B cell (primary cell): Measurements from ENCODE around the gene YARS1. TPM values are rescaled to one million over a fixed set of nuclear protein-coding genes. Genes with fewer than 3 reads are reported as not detected.

Source experiments
- ATAC-seq: fragments of 200-7000 bp; cut with Tn5 transposase; one replicate; pipeline ENCODE4 v1.10.0; 2021; ENCODE audit warnings: low read depth, mild to moderate bottlenecking, moderate number of reproducible peaks, moderate library complexity
- CTCF ChIA-PET: fragments of 350-600 bp; sonication (Branson Sonifier 250); formaldehyde crosslinking; loops from one replicate; lab custom pipeline; 2021; ENCODE audit warnings: antibody characterized with exemption, inconsistent platforms; lab: Charles Lee
- POLR2A ChIA-PET: fragments of 350-600 bp; sonication (Branson Sonifier 250); formaldehyde crosslinking; loops from one replicate; lab custom pipeline; 2021; ENCODE audit warnings: antibody characterized with exemption; lab: Charles Lee
- DNase-seq: peaks from one replicate; pipeline ENCODE4 v3.0.0; 2013
- H2AFZ ChIP-seq: 2 replicates; pipeline ENCODE4 v1.6.1; 2012; ENCODE audit warnings: mild to moderate bottlenecking, low read depth, low read length; ENCODE audit not compliant: insufficient read depth, poor library complexity, severe bottlenecking
- H3K27ac ChIP-seq, 2 donors: 1 replicate in 1 of 2; 2 replicates in 1 of 2; pipeline ENCODE4 v1.5.1; 2012 to 2013; ENCODE audit warnings: low read length in 2 of 2, mild to moderate bottlenecking in 2 of 2, moderate library complexity in 1 of 2
- H3K27me3 ChIP-seq, 4 experiments: fragments of 200-600 bp in 1 of 4; sonication (generic) in 1 of 4; replicated peaks in 1 of 4; 1 replicate in 2 of 4; 2 replicates in 2 of 4; pipeline versions ENCODE4 v1.6.1 to v1.7.0; 2013 to 2016; ENCODE audit warnings: low read length in 3 of 4, mild to moderate bottlenecking in 2 of 4, mixed read lengths in 1 of 4, moderate library complexity in 1 of 4; ENCODE audit not compliant: insufficient read depth in 4 of 4, control insufficient read depth in 3 of 4; ENCODE audit errors: control extremely low read depth in 1 of 4
- H3K36me3 ChIP-seq, 2 experiments: replicated peaks in 1 of 2; 1 replicate in 1 of 2; 2 replicates in 1 of 2; pipeline versions ENCODE4 v1.6.1 to v1.7.1; 2013; ENCODE audit warnings: low read length in 1 of 2; ENCODE audit not compliant: insufficient read depth in 2 of 2, control insufficient read depth in 1 of 2; ENCODE audit errors: control extremely low read depth in 1 of 2, extremely low read depth in 1 of 2
- H3K4me1 ChIP-seq, 2 donors: fragments of 200-600 bp in 1 of 2; sonication (generic) in 1 of 2; 1 replicate in 1 of 2; 2 replicates in 1 of 2; pipeline versions ENCODE4 v1.5.1 to v1.6.1; 2013 to 2017; ENCODE audit warnings: low read length in 2 of 2; ENCODE audit not compliant: control insufficient read depth in 2 of 2, insufficient read depth in 2 of 2
- H3K4me2 ChIP-seq: replicated peaks from 2 replicates; pipeline ENCODE3; 2012; ENCODE audit warnings: mild to moderate bottlenecking, low read depth, low read length; ENCODE audit not compliant: poor library complexity, severe bottlenecking
- H3K4me3 ChIP-seq, 5 experiments: fragments of 200-600 bp in 1 of 5; sonication (generic) in 1 of 5; 1 replicate in 3 of 5; 2 replicates in 2 of 5; pipeline versions ENCODE4 v1.5.1 to v1.7.0; 2011 to 2016; ENCODE audit warnings: low read length in 4 of 5, mild to moderate bottlenecking in 4 of 5, low read depth in 2 of 5, control low read depth in 1 of 5, moderate library complexity in 1 of 5; ENCODE audit not compliant: insufficient read depth in 1 of 5; ENCODE audit errors: control extremely low read depth in 1 of 5, extremely low read depth in 1 of 5
- H3K79me2 ChIP-seq: fragments of 200-600 bp; sonication (generic); one replicate; pipeline ENCODE4 v1.6.0; 2016; ENCODE audit warnings: low read length; ENCODE audit not compliant: control insufficient read depth, insufficient read depth
- H3K9ac ChIP-seq: fragments of 200-600 bp; sonication (generic); 2 replicates; pipeline ENCODE4 v1.6.1; 2017; ENCODE audit warnings: mild to moderate bottlenecking, low read length, moderate library complexity
- H3K9me3 ChIP-seq, 3 donors: one replicate each; pipeline versions ENCODE4 v1.6.1 to v1.7.1; 2013; ENCODE audit warnings: low read length in 2 of 3; ENCODE audit not compliant: control insufficient read depth in 2 of 3, insufficient read depth in 1 of 3; ENCODE audit errors: control extremely low read depth in 1 of 3
- H4K20me1 ChIP-seq: 2 replicates; pipeline ENCODE4 v1.6.0; 2012; ENCODE audit warnings: mild to moderate bottlenecking, low read length; ENCODE audit not compliant: insufficient read depth, control insufficient read depth, poor library complexity, severe bottlenecking
- H3K27ac Mint-ChIP-seq: one replicate; pipeline ENCODE4 v1.8.0; 2021; ENCODE audit warnings: mixed read lengths
- H3K27me3 Mint-ChIP-seq: one replicate; pipeline ENCODE4 v1.8.0; 2021; ENCODE audit warnings: mixed read lengths
- H3K4me1 Mint-ChIP-seq: one replicate; pipeline ENCODE4 v1.8.0; 2021; ENCODE audit warnings: mixed read lengths
- H3K4me3 Mint-ChIP-seq: one replicate; pipeline ENCODE4 v1.8.0; 2021; ENCODE audit warnings: mixed read lengths
- H3K9me3 Mint-ChIP-seq: one replicate; pipeline ENCODE4 v1.8.0; 2022; ENCODE audit warnings: mixed read lengths; ENCODE audit not compliant: insufficient read depth
- CTCF ChIP-seq: fragments of 200-600 bp; IDR thresholded peaks from one replicate; pipeline ENCODE4 v1.8.0; 2022; ENCODE audit warnings: antibody characterized with exemption, mild to moderate bottlenecking
- EZH2 ChIP-seq: IDR thresholded peaks from 2 replicates; pipeline ENCODE4 v1.6.1; 2012; ENCODE audit warnings: borderline replicate concordance, low read depth, mild to moderate bottlenecking, moderate library complexity, low read length; ENCODE audit not compliant: insufficient read depth, poor library complexity, severe bottlenecking
- WGBS: methylation state at CpG from one replicate; pipeline ENCODE4 v1.1.5; 2013; ENCODE audit warnings: missing lambda C conversion rate; ENCODE audit not compliant: insufficient coverage; 5-methylcytosine and 5-hydroxymethylcytosine counted together
- intact Hi-C: fragments of 100-400 bp; cut with micrococcal nuclease; formaldehyde crosslinking; loops from one replicate; pipeline ENCODE4 v1.10.0; 2022
- polyA plus RNA-seq: library from polyadenylated mRNA; depleted of rRNA; stranded (reverse); fragments of >200 nt; gene quantifications from 2 replicates; pipeline ENCODE4 v1.2.3, GENCODE V29; 2012
- total RNA-seq, 2 donors: library from RNA; stranded (reverse); fragments of 120-200 nt in 1 of 2; gene quantifications; 1 replicate in 1 of 2; 2 replicates in 1 of 2; pipeline versions ENCODE4 v1.2.3 to v1.2.4, GENCODE V29; 2013 to 2022

Gene YARS1
- total and polyA plus RNA-seq, 2 donors (not counting 1 experiment from before 2014, with no cell fraction given): 33.0 to 73.2 TPM

GRCh38 chr1:32865639-32866405 lies 48.7 kb upstream of the YARS1 start:
- intact Hi-C loops: no loop called here
- Histone ChIP-seq H3K79me2 (no peaks in the 10 kb centered on the region), H3K36me3 (peaks cover 2 to 16% of the 10 kb centered on the region in 2 experiments), H3K9ac (no peak overlapping the region), H3K9me3 (peaks cover 0 to 3% (median 0%) of the 10 kb centered on the region in 3 donors), H3K4me1 (peaks cover 4 to 5% of the 10 kb centered on the region in 2 donors), H4K20me1 (peaks cover 4% of the 10 kb centered on the region), H3K27me3 (peaks cover 0 to 11% (median 4%) of the 10 kb centered on the region in 4 experiments), H2AFZ (no peak overlapping the region), H3K27ac (no peak overlapping the region), H3K4me2 (no peak overlapping the region), H3K4me3 (no peak overlapping the region)
- ATAC-seq: no peak
- peaks cover 12% of the 10 kb centered on the region for H3K4me1 Mint-ChIP-seq
- CTCF ChIA-PET: interaction anchor here (1.1 kb wide), 1 partner anchor 345 kb away, joined by 3 read pairs; no protein-coding TSS in a partner anchor
- no peak overlapping the region for H3K27ac Mint-ChIP-seq
- H3K27me3 Mint-ChIP-seq: peaks cover 9% of the 10 kb centered on the region
- no peak overlapping the region for H3K4me3 Mint-ChIP-seq
- DNase-seq: no peak
- H3K9me3 Mint-ChIP-seq: no peaks in the 10 kb centered on the region
- no peak for TF ChIP-seq EZH2
- TF ChIP-seq CTCF: no peak
- POLR2A ChIA-PET: no interaction called here
- no CpG with 5 or more reads among the region's 3 CpGs for WGBS

DNA sequence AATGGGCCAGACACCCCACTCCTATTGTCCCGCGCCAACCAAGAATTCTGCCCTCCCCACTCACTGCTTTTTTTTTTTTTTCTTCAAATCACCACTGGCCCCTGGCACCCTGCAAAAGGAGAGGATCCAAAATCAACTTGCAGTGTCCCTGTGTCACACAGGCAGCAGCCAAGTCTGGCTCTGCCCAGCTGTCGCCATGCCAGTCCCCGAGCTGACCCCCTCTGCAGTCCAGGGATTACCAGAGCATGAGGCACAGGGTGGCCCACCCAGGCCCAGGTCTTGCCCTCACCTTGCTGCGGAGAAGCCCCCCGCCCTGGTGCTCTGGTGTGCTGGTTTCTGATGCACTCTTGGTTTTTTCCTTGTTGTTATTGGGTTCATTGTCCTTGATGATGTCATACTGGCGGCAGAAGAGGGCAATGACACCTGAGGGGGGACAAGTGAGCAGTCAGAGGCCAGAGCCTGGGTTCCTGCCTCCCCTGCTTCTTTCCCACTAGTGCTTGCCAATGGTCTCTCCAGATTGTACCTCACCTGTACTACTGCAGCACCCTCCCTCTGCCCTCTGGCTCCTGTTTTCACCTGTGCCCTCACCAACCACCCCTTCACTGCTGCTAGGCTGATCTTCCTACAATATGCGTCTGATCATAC lies 47.3 kb upstream of the YARS1 start:
- no peak overlapping the region for H3K27ac ChIP-seq
- H4K20me1 ChIP-seq: no peaks in the 10 kb centered on the region
- ChIA-PET CTCF (interaction anchor here (0.8 to 1.3 kb wide), 2 partner anchors 7 to 230 kb away, joined by 3 to 4 read pairs; no protein-coding TSS in a partner anchor), POLR2A (no interaction called here)
- H3K9me3 Mint-ChIP-seq: no peaks in the 10 kb centered on the region
- no peak overlapping the region for H3K4me3 ChIP-seq
- H2AFZ ChIP-seq: no peak overlapping the region
- no peaks in the 10 kb centered on the region for H3K79me2 ChIP-seq
- H3K9ac ChIP-seq: no peak overlapping the region
- no peak for DNase-seq
- no peaks in the 10 kb centered on the region for H3K4me1 ChIP-seq
- intact Hi-C loops: no loop called here
- no peaks in the 10 kb centered on the region for H3K9me3 ChIP-seq
- H3K36me3 ChIP-seq: peaks cover 6 to 21% of the 10 kb centered on the region in 2 experiments
- TF ChIP-seq CTCF: no peak
- no peak for TF ChIP-seq EZH2
- no peak overlapping the region for H3K27ac Mint-ChIP-seq
- H3K27me3 ChIP-seq: peaks cover 0 to 2% (median 0%) of the 10 kb centered on the region in 4 experiments
- ATAC-seq: no peak
- no peak overlapping the region for H3K4me2 ChIP-seq
- H3K4me1 Mint-ChIP-seq: peaks cover 5% of the 10 kb centered on the region
- H3K27me3 Mint-ChIP-seq: peaks cover 5% of the 10 kb centered on the region
- no peak overlapping the region for H3K4me3 Mint-ChIP-seq
- WGBS: 94% methylated on average over 7 of the region's 8 CpGs
